Activated CD4-positive, CD25-positive, alpha-beta regulatory T cell (primary cell): ENCODE results near the gene PTGFRN.
"Not testable (repeated sequence)": the region's sequence is repeated elsewhere in the genome, so short reads cannot be mapped to it uniquely, and the experiment has no call there.

Experiments used
- DNase-seq, 4 experiments: peaks; one replicate each; lab custom pipeline; 2025; lab: John Stamatoyannopoulos, UW

Gene PTGFRN

DNA sequence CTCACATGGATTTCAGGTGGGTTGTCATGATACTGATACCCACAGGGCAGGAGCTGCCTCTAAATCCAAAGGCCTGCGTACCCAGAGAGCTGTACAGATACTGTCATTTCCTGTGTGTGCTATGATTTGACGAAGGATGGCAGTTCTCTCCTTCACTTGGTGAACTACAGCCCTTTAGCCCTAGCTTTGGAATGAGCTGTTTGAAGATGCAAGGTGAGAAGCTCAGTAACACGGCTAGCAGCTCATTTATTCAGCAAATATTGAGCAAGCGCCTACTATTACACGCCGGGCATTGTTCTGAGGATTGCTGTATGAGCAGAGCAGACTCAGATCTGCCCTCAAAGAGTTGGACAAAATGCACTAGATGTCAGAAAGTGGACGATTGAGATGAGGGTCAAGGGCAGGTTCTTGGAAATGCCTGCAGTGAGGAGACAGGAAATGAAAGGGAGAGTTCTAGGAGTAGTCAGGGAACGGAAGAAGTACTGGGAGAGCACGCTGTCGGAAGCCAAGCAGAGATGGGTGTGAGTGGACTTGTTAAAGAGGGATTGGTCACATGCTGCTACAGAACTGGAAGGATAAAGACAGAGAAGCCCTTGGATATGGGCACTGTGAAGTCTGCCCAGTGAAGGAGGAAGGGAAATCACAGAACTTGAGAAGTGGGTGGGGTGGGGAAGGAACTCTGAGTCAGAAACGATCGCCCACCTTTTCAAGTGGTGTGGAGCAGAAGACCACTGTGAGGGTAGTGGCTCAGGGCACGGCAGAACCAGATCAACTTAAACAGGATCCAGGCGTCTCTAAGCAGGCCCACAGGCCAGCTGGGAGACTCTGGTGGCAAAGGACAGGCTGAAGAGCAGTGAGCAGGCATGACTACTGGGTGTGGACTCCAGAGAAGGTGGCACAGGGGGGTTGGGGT, 7.1 kb downstream of the PTGFRN start:
- DNase-seq = no peak

DNA sequence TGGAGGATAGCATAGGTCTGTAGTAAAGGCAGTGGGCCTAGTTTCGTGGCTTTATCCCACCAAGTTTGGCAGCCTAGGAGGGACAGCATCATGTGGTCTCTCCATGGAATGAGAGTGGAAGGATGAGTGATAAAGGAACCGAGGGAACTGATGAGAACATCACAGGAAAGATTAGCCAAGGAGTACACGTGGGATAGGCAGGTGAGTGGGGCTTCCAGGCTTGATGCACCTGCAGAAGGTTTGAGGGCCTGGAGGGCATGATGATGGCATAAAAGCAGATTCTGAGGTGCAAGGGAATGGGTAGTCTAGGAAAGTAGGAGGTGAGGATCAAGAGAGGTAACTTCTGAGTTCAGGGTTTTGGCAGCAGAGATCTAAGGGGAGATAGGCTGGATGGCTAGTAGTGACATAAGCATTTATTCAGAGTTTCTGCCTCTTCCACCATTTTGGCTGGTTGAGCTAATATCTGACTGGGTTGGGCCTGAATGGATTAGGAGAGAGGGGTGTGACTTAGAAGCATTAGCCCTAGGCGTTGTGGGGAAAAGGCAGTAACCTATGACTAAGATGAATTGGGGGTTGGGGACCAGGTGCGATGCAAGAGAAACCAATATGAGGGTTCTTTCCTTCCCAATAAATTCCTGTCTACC, 9.1 kb downstream of the PTGFRN start:
- DNase-seq = no peak

DNA sequence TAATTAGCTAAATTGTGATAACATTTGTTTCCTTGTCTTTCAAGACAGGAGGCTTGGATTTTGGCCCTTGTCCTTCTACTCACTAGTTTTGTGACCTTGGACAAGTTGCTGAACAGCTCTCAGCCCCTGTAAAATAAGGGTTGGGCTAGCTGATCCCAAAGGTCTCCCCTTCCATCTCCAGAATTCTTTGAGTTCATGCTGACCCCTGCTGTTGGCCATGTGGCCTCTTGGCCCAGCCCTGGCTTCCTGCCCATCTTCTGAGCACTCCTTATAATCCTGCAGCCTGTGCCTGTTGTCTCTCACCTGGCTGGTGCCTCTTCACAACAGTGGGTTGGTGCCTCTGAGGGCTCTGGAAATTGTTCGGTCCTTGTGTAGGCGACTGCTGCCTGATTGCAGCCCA, 10.1 kb downstream of the PTGFRN start:
- DNase-seq = no peak

DNA sequence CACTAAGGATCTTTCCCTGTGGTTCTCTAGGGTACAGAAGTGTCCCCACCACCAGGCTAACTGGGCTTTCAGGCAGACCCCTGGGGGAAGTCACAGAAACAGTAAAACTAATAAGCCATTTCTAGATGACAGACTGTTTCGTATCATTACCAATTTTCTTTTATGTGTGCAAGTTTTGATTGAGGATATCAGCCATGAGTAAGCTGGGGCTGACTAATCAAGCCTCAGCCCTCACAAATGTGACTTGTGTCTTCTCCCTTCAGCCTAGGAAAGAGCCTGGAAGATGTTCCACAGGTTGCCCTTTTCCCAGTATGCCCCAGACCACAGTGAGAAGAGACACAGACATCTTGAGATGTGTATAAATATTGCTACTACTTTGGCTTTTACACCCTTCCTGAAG, 10.5 kb downstream of the PTGFRN start:
- no peak for DNase-seq

DNA sequence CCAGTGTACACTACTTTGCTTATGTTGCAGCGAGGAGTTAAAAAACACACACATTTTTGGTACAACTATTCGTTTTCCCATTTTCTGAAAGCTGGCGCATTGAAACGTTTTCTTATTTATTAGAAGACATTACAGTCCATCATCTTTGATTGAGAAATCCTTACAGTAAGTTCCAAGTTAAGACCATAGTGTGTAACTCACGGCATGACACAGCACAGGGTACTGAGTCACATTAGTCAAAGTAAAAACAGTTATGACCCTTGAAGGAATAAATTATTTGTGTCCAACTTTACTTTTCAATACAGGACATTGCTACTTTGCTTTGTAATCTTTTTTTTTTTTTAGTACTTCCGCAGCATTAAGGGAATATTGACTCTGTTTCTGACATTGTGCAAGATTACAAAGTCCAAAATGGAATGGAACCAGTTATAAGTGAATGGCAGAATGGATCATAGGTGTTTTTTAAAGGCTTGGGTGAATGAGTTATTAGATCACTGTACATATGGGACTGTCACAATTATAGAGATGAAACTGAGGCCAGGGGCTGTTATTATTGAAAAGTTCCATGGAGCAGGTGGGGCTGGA, 11.7 kb downstream of the PTGFRN start:
- no peak for DNase-seq

DNA sequence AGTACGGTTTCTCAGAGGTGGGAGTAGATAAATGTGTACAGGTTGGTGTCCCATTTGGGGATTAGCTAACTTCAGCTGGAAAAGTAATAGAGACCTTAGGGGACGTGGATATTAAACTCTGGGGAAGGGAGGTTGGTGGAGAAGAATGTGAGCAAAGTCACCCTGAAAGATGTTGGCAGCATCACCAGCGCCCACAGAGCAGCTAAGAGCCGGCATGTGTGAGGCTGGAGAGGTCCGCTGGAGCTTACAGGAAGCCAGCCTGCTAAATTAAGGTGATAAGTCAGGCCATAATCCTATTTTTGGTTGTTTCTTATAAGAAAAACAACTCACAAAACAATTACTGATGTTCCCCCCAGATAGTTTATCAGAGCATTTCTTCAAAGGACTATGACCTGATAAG, 12.2 kb downstream of the PTGFRN start:
- no peak for DNase-seq

DNA sequence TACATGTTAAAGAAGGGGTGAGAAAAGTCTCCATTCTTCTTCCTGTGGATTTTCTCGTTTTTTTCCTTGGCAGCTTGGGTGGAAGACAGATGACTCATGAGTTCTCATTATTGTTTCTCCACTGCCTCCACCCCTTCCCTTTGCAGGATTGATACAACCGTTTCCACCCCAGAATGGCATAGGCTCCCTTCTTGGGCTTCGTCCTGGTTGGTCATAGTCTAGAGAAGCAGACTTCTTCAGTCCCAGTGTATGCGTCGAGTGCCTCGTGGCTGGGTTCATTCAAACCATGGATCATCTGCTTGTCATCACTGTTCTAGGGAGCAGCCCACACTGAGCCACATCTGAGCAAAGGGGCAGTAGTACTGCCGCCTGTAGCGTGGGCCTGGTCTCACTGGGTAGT, 13.7 kb downstream of the PTGFRN start:
- DNase-seq = no peak

DNA sequence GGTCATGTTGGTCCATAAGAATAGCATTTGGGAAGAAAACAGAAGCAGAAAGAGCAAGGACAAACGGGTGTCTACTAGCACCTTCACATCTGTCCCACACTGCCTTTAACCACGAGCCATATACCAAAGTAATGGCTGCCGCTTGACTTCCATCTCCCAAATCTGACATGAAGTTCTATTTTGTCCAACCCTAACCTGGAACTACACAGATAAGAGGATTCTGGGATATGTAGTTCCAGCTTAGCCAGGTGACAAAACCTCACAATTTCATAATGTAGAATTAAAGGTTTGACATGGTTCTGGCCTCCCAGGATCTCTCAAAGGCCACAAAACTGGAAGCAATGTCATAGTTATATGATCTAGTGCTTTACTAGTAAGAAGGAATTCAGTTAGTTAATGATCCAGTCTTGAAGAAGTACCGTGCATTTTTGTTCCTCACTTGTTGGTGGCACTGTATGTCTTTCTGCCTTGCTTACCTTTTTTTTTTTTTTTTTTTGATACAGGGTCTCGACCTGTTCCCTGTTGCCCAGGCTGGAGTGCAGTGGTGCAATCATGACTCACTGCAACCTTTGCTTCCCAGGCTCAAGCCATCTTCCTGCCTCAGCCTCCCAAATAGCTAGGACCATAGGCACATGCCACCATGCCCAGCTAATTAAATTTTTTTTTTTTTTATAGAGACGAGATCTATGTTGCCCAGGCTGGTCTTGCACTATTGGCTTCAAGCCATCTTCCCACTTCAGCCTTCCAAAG, 17.5 kb downstream of the PTGFRN start:
- DNase-seq = no peak

DNA sequence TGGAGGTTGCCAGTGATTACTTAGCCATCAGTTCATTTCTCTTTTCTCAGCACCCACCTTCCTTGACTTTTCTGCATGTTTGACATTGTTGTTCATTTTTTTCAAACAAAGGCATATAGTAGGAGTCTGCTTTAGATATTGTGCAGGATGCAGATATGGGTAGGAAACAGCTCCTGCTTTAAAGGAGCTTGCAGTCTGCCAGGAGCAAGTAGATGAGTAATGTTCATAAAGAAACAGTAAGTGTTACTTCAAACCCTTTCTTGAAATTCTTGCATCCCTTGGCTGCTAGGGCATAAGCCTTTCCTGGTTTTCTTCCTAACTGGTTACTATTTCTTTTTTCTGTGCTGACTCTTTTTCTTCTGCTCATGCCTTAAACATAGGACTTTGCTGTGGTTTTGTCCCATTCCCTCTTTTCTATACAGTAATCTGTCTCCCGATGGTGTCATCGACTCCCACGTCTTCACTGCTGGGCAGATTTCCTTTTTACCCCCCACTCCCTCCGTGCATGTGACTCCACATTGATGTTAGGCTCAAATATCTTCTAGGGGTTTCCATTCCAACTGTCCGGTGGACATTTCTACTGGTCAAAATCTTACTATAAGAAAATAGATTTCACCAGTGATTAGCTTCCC, 20.4 kb downstream of the PTGFRN start:
- no peak for DNase-seq

DNA sequence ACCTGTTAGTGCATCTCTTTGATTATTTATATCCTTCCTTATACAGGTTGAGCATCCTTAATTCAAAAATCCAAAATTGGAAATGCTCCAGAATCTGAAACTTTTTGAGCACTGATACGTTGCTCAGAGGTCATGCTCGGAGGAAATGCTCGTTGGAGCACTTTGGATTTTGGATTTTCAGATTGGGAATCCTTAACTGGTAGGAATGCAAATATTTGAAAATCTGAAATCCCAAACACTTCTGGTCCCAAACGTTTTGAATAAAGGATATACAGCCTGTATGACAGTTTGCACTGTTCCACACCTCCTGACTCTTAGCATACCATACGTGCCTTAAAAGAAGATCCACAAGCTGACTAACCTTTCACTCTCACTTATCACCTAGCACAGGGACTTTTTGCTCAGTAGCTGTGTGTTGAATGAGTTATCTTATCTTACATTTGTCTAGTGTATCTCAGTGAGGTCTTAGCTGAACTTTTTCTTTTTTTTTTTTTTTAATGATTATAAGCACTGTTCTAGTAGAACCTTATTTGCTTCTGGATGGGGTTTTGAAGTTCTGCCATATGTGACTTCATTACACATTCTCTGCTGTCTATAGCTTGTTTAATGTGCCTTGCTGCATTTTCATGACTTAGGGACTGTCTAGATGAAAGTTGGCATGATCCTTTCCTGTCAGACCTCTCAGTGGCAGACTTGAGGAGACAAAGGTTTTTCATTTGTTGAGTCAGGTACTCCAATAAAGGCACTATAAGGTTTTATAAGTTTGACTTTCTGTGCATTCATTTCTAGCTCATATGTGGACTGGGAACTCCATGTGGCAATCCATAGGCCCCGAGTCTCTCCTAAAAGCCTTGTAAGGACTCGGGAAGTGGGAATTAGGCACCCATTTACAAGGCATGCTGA, 21.6 kb downstream of the PTGFRN start:
- DNase-seq = no peak

DNA sequence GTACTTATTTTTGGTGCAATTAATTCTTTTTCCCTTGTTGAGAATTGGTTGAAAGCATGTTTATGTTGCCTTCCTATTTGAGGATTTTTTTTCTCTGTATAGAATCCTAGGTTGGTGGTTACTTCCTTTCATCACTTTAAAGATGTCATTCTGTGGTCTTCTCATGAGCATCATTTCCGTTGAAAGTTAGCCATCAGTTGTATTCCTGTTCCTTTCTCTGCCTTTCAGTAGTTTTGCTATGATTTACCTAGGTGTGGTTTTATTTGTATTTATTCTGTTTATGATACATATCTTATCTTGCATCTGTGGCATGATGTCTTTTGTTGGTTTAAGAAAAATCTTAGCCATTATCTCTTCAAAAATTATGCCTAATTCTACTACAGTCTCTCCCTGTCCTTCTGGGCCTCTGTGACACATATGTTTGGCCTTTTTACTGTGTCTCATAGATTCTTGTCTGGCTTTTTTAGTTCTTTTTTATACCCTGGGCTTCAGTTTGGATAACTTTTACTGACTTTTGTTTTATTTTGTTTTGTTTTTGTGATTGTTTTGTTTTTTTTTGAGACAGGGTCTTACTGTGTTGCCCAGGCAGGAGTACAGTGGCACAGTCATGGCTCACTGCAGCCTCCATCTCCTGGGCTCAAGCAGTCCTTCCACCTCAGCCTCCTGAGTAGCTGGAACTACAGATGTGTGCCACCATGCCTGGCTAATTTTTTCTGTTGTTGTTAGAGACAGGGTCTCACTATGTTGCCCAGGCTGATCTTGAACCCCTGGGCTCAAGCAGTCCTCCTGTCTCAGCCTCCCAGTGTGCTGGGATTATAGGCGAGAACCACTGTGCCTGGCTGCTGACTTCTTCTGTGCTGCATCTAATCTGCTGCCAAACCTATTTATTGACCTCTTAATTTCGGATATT, 24.1 kb downstream of the PTGFRN start:
- DNase-seq = no peak

DNA sequence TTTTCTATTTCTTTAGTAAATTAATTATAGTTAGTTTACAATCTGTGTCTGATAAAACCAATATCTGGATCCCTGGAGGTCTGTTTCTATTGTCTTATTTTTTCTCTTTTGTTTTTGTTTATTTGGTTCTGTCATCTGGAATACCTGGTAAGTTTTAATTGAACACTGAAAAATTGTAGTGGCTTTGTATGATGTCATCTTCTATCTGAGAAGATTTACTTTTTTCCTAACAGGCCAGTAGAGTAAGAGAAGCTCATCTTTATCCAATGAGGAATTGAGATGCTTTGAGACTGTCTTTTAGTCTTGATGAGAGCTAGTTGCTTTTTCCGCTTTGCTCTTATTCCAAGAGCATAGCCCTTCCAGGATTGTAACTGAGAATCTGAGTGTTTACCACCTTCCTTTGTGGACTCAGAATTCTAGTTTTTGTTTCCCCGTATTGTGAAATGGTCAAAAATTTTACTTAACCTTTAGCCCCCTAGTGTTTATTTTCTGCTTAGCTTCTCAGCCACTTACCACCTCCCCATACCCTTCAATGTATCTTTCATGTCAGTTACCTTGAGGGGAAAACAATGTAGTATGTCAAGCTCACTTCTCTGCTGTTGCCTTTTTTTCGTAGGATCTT, 25.0 kb downstream of the PTGFRN start:
- no peak for DNase-seq

DNA sequence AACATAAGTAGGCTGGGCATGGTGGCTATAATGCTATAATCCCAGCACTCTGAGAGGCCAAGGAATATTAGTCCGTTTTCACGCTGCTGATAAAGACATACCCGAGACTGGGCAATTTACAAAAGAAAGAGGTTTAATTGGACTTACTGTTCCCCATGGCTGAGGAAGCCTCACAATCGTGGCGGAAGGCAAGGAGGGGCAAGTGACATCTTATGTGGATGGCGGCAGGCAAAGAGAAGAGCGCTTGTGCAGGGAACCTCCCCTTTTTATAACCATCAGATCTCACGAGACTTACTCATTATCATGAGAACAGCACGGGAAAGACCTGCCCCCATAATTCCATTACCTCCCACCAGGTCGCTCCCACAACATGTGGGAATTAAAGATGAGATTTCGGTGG, 28.5 kb downstream of the PTGFRN start:
- DNase-seq = no peak

DNA sequence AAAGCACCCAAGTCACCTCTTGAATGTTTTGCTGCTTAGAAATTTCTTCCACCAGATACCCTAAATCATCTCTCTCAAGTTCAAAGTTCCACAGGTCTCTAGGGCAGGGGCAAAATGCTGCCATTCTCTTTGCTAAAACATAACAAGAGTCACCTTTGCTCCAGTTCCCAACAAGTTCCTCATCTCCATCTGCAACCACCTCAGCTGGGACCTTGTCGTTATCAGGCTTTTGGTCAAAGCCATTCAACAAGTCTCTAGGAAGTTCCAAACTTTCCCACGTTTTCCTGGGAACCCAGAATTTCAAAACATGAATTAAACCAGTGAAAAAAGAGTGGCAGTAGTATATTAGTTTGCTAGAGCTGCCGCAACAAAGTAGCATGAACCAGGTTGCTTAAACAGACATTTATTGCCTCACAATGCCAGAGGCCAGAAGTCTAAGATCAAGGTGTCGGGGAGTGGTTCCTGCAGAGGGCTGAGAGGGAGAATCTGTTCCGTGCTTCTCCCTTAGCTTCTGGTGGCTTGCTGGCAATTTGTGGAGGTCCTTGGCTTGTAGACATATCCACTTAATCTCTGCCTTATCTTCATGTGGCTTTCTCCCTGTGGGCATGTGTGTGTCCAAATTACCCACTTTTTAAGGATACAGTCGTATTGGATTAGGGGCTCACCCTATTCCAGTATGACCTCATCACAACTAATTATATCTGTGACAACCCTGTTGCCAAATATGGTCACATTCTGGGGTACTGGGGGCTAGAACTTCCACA, 30.2 kb downstream of the PTGFRN start:
- not testable (repeated sequence) for DNase-seq

DNA sequence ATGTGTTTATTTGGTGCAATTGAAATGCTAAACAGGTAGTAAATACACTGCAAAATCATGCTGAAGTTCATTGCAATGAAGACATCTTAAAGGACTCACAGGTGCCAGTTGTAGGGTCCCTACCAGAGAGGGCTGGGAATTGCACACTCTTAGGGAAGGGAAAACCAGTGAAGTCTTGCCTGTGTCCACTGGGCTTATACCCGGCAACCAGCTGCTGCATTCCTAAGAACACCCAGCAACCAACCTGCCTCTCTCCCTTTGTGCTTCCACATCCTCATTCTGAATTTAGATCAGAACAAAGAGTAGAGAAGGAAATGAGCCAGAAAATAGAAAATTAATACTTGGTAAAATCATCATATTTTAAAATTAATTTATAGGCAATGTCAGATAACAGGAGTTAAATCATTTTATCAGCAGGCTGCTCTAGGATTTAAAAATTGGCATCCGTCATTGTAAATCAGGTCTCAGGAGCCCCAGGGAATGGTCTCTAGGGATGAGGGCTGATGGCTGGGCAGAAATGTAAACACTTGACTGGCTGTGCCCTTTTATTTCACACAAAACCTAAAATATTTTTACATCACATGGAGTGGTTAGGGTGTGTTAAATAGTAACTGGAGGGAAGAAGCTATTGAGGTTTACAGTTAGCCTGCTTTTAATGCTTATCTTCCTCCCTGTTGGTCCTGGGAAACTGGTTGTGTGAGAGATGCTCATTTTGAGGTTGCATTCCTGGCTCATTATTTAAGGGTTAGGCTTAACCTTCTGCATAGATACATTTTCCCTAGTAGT, 31.3 kb downstream of the PTGFRN start:
- DNase-seq = no peak

DNA sequence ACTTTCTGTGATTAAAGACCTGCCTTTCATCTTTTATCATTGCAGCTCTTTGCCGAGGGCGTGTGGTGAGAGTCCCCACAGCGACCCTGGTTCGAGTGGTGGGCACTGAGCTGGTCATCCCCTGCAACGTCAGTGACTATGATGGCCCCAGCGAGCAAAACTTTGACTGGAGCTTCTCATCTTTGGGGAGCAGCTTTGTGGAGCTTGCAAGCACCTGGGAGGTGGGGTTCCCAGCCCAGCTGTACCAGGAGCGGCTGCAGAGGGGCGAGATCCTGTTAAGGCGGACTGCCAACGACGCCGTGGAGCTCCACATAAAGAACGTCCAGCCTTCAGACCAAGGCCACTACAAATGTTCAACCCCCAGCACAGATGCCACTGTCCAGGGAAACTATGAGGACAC, 32.0 kb downstream of the PTGFRN start:
- DNase-seq = no peak

DNA sequence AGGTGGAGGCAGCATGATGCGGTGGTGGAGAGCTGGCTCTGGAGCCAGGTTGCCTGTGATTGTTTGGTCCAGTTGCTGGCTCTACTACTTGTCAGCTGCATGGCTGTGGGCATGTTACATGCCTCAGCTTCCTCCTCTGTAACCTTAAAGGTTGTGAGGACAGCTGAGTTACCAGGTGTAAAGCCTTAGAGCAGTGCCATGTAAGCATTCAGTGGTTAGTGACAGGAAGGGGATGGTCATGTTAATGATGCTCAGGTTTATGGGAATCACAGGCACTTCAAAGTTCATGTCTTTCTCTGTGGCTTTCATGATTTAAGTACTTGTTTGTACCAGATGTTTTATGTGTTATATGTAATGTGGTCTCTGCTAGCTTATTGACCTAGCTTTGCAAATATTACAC, 32.6 kb downstream of the PTGFRN start:
- DNase-seq = no peak

DNA sequence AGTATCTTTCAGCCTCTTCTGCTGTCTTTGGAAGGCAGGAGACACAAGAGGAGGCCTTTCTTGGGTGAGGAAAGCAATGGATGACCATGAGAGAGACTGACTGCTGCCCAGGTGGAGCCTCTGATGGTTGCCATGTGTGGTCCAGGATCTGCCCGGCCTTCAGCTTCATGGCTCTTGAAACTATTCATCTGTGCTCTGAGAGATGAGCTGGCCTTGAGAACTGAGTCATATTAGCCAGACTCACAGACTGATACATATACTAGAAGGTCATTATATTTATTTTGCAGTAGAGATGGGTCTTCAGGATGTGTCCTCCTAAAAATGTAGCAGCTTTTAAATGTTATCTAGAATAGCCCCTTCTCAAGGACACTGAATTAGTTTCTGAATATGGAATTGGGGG, 33.7 kb downstream of the PTGFRN start:
- DNase-seq = no peak
